GM12874 (cell line): ENCODE results near the gene TAF7L.

Source experiments
- TF ChIP-seq, protein P1 (sequence below): IDR thresholded peaks from 2 replicates; pipeline ENCODE4 v1.5.1; 2011; ENCODE audit warnings: low read depth, mild to moderate bottlenecking, control low read depth, low read length, moderate library complexity; ENCODE audit not compliant: insufficient read depth

Gene TAF7L

GRCh38 chrX:101263766-101264165, 27.4 kb downstream of the TAF7L start:
- TF ChIP-seq, protein P1, sequence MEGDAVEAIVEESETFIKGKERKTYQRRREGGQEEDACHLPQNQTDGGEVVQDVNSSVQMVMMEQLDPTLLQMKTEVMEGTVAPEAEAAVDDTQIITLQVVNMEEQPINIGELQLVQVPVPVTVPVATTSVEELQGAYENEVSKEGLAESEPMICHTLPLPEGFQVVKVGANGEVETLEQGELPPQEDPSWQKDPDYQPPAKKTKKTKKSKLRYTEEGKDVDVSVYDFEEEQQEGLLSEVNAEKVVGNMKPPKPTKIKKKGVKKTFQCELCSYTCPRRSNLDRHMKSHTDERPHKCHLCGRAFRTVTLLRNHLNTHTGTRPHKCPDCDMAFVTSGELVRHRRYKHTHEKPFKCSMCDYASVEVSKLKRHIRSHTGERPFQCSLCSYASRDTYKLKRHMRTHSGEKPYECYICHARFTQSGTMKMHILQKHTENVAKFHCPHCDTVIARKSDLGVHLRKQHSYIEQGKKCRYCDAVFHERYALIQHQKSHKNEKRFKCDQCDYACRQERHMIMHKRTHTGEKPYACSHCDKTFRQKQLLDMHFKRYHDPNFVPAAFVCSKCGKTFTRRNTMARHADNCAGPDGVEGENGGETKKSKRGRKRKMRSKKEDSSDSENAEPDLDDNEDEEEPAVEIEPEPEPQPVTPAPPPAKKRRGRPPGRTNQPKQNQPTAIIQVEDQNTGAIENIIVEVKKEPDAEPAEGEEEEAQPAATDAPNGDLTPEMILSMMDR = no peak

GRCh38 chrX:101262590-101262989, 28.5 kb downstream of the TAF7L start:
- TF ChIP-seq, protein P1 = no peak

DNA sequence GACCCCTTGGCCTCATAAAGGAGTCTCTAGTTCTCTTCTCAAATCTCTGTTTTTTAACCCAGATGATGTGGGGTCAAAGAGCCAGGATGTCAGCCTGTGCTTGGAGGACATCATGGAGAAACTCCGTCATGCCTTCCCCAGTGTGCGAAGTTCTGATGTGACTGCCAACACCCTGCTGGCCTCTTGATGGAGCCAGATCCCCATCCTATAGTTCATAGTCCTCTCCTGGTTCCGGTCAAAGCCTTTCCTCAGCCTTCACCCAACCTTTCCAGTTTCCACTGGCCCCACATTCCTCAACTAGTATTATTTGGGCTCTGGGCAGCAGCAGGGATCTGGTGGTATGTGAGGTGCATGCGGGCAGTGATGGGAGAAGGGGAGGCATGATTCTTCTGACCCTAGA, 30.7 kb downstream of the TAF7L start:
- TF ChIP-seq, protein P1 = peak; percentile 25

GRCh38 chrX:101258259-101258581, 32.9 kb downstream of the TAF7L start:
- TF ChIP-seq, protein P1 = no peak

DNA sequence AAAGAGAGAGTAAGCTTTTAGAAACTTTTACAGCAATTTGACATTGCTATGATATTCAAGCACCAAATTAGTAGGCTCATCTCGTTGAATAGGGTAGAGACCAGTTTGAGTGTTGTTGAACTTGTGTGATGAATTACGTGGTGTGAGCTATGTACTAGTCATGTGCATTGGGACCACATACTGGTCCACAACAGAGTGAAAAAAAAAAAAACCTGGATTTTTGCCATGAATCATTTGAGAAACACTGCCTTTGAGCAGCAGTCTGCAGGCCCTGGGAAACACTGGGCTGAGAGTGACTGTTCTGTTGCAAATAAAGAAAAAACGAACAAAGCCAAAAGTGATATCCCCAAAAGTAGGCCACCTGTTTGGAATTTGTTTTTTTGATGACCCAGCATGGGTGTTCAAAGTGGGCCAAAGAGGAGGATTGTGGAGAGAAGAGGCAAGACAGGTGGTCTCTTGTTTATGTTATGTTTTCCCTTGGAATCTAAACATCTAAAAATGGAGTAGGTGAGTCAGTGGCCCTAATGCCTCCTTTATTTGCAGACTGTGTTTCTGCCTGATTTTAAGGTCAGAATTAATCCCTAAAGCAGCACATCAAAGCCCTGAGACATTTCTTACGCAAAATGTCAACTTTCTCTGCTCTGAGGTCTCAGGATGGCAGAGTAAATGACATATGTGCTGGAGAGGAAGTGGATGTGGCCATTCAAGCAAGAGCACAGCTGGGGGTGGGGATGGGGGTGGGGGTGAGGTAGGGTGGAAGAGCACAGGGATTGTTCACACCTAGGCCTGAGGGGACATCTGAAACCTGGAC, 33.5 kb downstream of the TAF7L start:
- TF ChIP-seq, protein P1 = no peak

DNA sequence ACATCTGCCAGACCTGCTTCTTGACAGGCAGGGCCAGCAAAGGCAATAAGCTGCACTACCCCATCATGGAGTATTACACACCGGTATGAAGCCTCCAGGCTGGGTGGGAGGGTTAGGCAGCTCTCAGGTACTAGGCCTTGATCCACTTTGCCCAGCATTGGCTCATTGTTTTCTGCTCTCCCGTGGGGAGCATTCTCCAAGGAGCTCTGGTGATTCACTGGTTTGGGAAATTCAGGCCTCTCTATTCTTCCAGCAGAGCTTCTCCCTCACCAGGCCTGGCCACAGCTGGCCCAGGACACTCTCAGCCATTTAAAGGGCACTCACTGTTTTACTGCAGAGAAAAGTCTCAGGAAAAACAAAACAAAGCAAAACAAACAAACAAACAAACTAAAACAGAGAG, 38.5 kb downstream of the TAF7L start:
- TF ChIP-seq, protein P1 = no peak

DNA sequence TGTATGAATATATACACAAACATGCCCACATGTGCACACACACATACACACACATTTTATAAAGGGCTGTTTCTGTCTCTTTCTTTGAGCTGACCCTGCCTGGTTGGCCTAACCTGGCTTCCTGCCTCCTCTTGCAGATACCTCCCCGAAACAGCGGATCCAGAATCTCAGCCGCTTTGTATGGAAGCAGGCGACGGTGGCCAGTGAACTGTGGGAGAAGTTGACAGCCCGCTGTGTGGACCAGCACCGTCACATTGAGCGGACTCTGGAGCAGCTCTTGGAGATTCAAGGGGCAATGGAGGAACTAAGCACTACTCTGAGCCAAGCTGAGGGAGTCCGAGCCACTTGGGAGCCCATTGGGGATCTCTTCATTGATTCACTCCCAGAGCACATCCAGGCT, 49.6 kb downstream of the TAF7L start:
- TF ChIP-seq, protein P1 = no peak

GRCh38 chrX:101237041-101237440, 54.1 kb downstream of the TAF7L start:
- TF ChIP-seq, protein P1 = no peak
